Osteoblast (primary cell): Measurements from ENCODE around the gene RILP. TPM values are rescaled to one million over a fixed set of nuclear protein-coding genes. Genes with fewer than 3 reads are reported as not detected.
A peak's percentile ranks its signal among the peaks of the same experiment; 100 is the strongest.

Source experiments
- DNase-seq: peaks from one replicate; pipeline ENCODE4 v3.0.0; 2011; ENCODE audit warnings: low spot score, mixed read lengths; ENCODE audit not compliant: insufficient read length; ENCODE audit errors: missing footprints
- H2AFZ ChIP-seq: 2 replicates; pipeline ENCODE4 v1.6.0; 2011; ENCODE audit warnings: mild to moderate bottlenecking, low read length
- H3K27ac ChIP-seq: 2 replicates; pipeline ENCODE4 v1.5.1; 2011; ENCODE audit warnings: mild to moderate bottlenecking, low read depth, low read length, moderate library complexity
- H3K27me3 ChIP-seq: 2 replicates; pipeline ENCODE4 v1.6.0; 2012; ENCODE audit warnings: mild to moderate bottlenecking, control low read depth, inconsistent platforms, low read length, moderate library complexity; ENCODE audit not compliant: insufficient read depth
- H3K36me3 ChIP-seq: 2 replicates; pipeline ENCODE4 v1.5.1; 2011; ENCODE audit warnings: mild to moderate bottlenecking, low read length, control low read depth, moderate library complexity; ENCODE audit not compliant: insufficient read depth
- H3K4me1 ChIP-seq: 2 replicates; pipeline ENCODE4 v1.5.1; 2011; ENCODE audit warnings: mild to moderate bottlenecking, low read length, control low read depth, moderate library complexity; ENCODE audit not compliant: insufficient read depth
- H3K4me2 ChIP-seq: 2 replicates; pipeline ENCODE4 v1.6.0; 2011; ENCODE audit warnings: mild to moderate bottlenecking, low read length; ENCODE audit not compliant: insufficient read depth
- H3K4me3 ChIP-seq: fragments of 200-600 bp; sonication (generic); 3 replicates; pipeline ENCODE4 v1.5.1; 2012; ENCODE audit warnings: mild to moderate bottlenecking, low read length, inconsistent platforms; ENCODE audit not compliant: insufficient read depth
- H3K79me2 ChIP-seq: 2 replicates; pipeline ENCODE4 v1.6.0; 2012; ENCODE audit warnings: mild to moderate bottlenecking, low read length, control low read depth, inconsistent platforms; ENCODE audit not compliant: insufficient read depth
- H3K9me3 ChIP-seq: 2 replicates; pipeline ENCODE4 v1.5.1; 2011; ENCODE audit warnings: low read depth, low read length, control low read depth
- H4K20me1 ChIP-seq: 2 replicates; pipeline ENCODE4 v1.6.0; 2012; ENCODE audit warnings: mild to moderate bottlenecking, low read length, control low read depth; ENCODE audit not compliant: insufficient read depth
- total RNA-seq: library from RNA; depleted of rRNA; stranded (reverse); fragments of >200 nt; gene quantifications from 2 replicates; pipeline ENCODE4 v1.2.3, GENCODE V29; 2012
- TF ChIP-seq, protein P1 (sequence below): IDR thresholded peaks from 2 replicates; pipeline ENCODE4 v1.5.1; 2011; ENCODE audit warnings: mild to moderate bottlenecking, low read depth, low read length, moderate library complexity; ENCODE audit errors: extremely low read depth

The RILP gene
- total RNA-seq, 1 donor = 11.6 TPM

DNA sequence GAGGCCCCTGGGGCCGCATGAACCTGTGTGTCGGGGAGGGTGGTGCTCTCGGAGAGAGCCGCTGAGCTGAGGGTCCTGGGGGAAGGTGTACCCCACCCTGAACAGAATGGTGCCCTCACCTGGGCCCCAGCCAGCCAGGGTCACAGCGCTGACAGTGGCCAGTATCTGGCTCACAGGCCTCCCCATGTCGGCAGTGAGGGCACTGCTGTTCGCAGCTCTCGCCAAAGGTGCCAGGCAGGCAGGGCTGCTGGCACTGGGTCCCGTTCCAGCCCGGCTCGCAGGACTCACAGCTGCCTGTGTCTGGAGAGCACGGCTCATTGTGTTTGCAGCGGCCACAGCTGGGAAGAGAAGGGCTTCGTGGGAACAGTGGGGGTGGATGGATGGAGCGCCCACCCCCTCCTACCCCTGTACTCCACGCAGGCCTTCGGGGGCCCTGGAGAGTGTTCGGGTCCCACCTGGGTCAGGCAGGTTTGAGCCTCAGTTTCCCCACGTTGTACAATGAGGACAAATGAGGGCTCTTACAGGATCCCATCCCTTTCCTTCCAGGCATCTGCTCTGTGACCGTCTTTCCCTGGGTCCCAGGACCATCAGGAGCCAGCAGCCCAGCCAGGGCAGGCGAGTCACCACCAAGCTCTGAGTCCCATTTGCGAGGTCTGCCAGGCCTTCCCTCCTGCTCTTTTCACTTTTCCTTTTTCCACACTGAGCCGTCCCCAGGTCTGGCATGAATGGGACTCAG lies 9.2 kb downstream of the RILP start:
- no peak overlapping the region for H2AFZ ChIP-seq
- no peak overlapping the region for H3K4me3 ChIP-seq
- peak; percentile 71 for DNase-seq
- no peaks in the 10 kb centered on the region for H3K9me3 ChIP-seq
- H3K27ac ChIP-seq = no peak overlapping the region
- no peaks in the 10 kb centered on the region for H3K79me2 ChIP-seq
- peaks cover 8% of the 10 kb centered on the region for H3K4me1 ChIP-seq
- H3K27me3 ChIP-seq = no peaks in the 10 kb centered on the region
- no peaks in the 10 kb centered on the region for H4K20me1 ChIP-seq
- TF ChIP-seq, protein P1, sequence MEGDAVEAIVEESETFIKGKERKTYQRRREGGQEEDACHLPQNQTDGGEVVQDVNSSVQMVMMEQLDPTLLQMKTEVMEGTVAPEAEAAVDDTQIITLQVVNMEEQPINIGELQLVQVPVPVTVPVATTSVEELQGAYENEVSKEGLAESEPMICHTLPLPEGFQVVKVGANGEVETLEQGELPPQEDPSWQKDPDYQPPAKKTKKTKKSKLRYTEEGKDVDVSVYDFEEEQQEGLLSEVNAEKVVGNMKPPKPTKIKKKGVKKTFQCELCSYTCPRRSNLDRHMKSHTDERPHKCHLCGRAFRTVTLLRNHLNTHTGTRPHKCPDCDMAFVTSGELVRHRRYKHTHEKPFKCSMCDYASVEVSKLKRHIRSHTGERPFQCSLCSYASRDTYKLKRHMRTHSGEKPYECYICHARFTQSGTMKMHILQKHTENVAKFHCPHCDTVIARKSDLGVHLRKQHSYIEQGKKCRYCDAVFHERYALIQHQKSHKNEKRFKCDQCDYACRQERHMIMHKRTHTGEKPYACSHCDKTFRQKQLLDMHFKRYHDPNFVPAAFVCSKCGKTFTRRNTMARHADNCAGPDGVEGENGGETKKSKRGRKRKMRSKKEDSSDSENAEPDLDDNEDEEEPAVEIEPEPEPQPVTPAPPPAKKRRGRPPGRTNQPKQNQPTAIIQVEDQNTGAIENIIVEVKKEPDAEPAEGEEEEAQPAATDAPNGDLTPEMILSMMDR = no peak
- no peaks in the 10 kb centered on the region for H3K36me3 ChIP-seq
- no peak overlapping the region for H3K4me2 ChIP-seq

DNA sequence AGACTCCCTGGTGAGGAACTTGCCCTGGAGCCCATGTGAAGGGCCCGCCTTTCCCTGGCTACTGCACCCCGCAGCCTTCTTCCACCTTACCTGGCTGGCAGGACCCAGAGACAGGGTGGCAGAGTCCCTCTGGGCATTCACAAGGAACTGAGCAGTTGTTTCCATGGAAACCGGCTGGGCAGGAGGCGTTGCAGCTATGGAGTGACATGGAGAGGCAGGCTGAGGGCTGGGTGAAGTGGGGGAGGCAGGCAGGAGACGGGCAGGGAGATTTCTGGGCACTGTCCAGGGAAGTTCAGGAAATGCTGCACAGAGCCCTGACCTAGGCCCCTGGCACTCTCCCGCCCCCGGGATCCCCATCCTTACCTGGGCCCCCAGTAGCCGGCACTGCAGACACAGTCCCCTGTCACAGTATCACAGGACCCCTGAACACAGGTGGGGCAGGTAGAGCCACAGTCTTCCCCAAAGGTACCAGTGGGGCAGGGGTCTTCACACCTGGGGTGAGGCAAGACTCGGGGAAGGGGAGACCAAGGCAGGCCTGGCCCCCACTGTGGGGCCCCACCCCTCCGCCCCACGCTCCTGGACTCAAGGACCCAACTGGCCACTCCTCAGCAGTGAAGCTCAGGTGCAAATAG lies 10.0 kb downstream of the RILP start:
- peak; percentile 69 for DNase-seq
- no peaks in the 10 kb centered on the region for H3K9me3 ChIP-seq
- H3K36me3 ChIP-seq = no peaks in the 10 kb centered on the region
- H3K27me3 ChIP-seq = no peaks in the 10 kb centered on the region
- peaks cover 8% of the 10 kb centered on the region for H3K4me1 ChIP-seq
- H3K4me3 ChIP-seq = no peak overlapping the region
- TF ChIP-seq, protein P1 = no peak
- no peaks in the 10 kb centered on the region for H4K20me1 ChIP-seq
- H2AFZ ChIP-seq = no peak overlapping the region
- H3K27ac ChIP-seq = no peak overlapping the region
- no peak overlapping the region for H3K4me2 ChIP-seq
- no peaks in the 10 kb centered on the region for H3K79me2 ChIP-seq

DNA sequence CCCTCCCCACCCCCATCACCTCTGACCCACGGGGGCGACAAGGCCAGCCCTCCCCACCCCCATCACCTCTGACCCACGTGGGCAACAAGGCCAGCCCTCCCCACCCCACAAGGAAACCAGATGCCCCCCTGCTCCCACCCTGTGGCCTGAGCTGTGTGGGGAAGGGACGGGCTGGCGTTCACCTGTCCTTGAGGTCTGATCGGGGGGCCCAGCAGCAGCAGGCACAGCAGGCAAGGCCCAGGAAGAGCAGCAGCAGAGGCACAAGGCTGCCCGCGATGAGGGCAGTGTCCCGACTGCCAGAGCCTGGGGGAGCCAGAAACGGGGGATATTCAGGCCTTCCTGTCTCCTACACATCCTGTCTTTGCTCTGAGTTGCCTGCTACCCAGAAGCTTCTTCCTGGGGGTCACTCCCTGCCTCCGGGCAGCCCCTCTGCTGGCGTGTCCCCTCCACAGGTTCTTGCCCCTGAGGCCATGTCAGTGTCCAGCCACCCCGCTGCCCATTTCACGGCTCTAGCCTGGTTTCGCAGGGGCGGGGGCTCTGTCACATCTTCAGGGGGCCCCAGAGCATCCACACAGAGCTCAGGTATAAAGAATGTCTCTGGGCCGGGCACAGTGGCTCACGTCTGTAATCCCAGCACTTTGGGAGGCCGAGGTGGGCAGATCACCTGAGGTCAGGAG lies 10.9 kb downstream of the RILP start:
- DNase-seq = peak; percentile 37
- H3K27ac ChIP-seq = no peak overlapping the region
- no peaks in the 10 kb centered on the region for H3K79me2 ChIP-seq
- H3K9me3 ChIP-seq = no peaks in the 10 kb centered on the region
- H3K4me1 ChIP-seq = peaks cover under 1% of the 10 kb centered on the region
- TF ChIP-seq, protein P1 = no peak
- no peak overlapping the region for H3K4me2 ChIP-seq
- no peak overlapping the region for H2AFZ ChIP-seq
- H3K36me3 ChIP-seq = no peaks in the 10 kb centered on the region
- H3K4me3 ChIP-seq = no peak overlapping the region
- no peaks in the 10 kb centered on the region for H4K20me1 ChIP-seq
- H3K27me3 ChIP-seq = no peaks in the 10 kb centered on the region

DNA sequence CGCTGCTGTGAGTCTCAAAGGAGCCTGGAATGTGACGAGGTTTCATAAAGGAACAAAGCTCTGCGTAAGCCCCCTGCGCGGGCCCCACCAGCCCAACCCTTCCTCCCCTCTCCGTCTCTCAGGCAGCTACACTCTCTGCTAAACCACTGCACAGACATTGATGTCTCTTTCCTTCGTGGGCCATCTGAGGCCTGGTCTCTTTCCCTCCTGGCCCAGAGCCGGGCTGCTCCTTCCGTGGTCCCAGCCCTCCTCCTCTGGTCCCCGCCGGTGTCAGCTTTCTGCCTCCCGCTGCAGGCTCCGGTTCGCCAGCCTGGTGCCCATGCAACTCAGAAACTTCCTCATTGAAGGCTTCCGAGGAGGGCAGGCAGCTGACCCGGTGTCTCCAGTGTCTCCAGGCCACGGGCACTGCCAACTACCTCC lies 11.5 kb downstream of the RILP start:
- Histone ChIP-seq H3K4me1 (no peaks in the 10 kb centered on the region), H4K20me1 (no peaks in the 10 kb centered on the region), H3K9me3 (no peaks in the 10 kb centered on the region), H3K79me2 (no peaks in the 10 kb centered on the region), H2AFZ (no peak overlapping the region), H3K27me3 (no peaks in the 10 kb centered on the region), H3K36me3 (no peaks in the 10 kb centered on the region), H3K4me2 (no peak overlapping the region), H3K27ac (no peak overlapping the region), H3K4me3 (no peak overlapping the region)
- DNase-seq = peak; percentile 2
- TF ChIP-seq, protein P1 = no peak
